SK-N-SH treated with all-trans-retinoic acid at 6 μM for 48 hours (cell line): ENCODE measurements around the gene PREB.

Experiments used
- ATAC-seq: fragments of 200-7000 bp; cut with Tn5 transposase; 3 replicates; pipeline ENCODE4 v1.9.1; 2020; ENCODE audit warnings: mild to moderate bottlenecking, moderate library complexity
- ARNTL ChIP-seq: fragments of 450-650 bp; formaldehyde crosslinking; IDR thresholded peaks from 2 replicates; pipeline ENCODE4 v1.5.0; 2020; ENCODE audit warnings: low read depth, mild to moderate bottlenecking, moderate library complexity, borderline replicate concordance
- BACH2 ChIP-seq: fragments of 250-450 bp; sonication (Bioruptor Pico); IDR thresholded peaks from 2 replicates; pipeline ENCODE4 v1.9.0; 2021; ENCODE audit warnings: mild to moderate bottlenecking, borderline replicate concordance
- CSDC2 ChIP-seq: fragments of 250-450 bp; sonication (Bioruptor Pico); IDR thresholded peaks from 2 replicates; pipeline ENCODE4 v1.5.0; 2020; ENCODE audit warnings: mild to moderate bottlenecking, moderate library complexity
- ESRRG ChIP-seq: fragments of 250-450 bp; sonication (Bioruptor Pico); IDR thresholded peaks from 2 replicates; pipeline ENCODE4 v1.6.1; 2021; ENCODE audit warnings: mild to moderate bottlenecking
- GLIS3 ChIP-seq: fragments of 250-450 bp; sonication (Bioruptor Pico); IDR thresholded peaks from 2 replicates; pipeline ENCODE4 v1.5.0; 2020; ENCODE audit warnings: mild to moderate bottlenecking, moderate library complexity
- ISL1 ChIP-seq: fragments of 250-450 bp; sonication (Bioruptor Pico); IDR thresholded peaks from 2 replicates; pipeline ENCODE4 v2.1.2; 2022; ENCODE audit warnings: mild to moderate bottlenecking, moderate library complexity
- OSR1 ChIP-seq: fragments of 250-450 bp; sonication (Bioruptor Pico); IDR thresholded peaks from 2 replicates; pipeline ENCODE4 v1.8.0; 2022; ENCODE audit warnings: moderate library complexity, mild to moderate bottlenecking, inconsistent platforms
- PPARA ChIP-seq: fragments of 250-450 bp; sonication (Bioruptor Pico); IDR thresholded peaks from 2 replicates; pipeline ENCODE4 v1.5.0; 2020; ENCODE audit warnings: mild to moderate bottlenecking, borderline replicate concordance
- RARB ChIP-seq: fragments of 250-450 bp; sonication (Bioruptor Pico); IDR thresholded peaks from 2 replicates; pipeline ENCODE4 v1.8.0; 2021; ENCODE audit warnings: mild to moderate bottlenecking, moderate library complexity
- SNAI2 ChIP-seq: fragments of 250-450 bp; sonication (Bioruptor Pico); IDR thresholded peaks from 2 replicates; pipeline ENCODE4 v1.5.0; 2020; ENCODE audit warnings: mild to moderate bottlenecking, moderate library complexity
- TCF4 ChIP-seq: fragments of 250-450 bp; sonication (Bioruptor Pico); IDR thresholded peaks from 2 replicates; pipeline ENCODE4 v1.8.0; 2021; ENCODE audit warnings: mild to moderate bottlenecking, moderate library complexity, borderline replicate concordance
- TOX ChIP-seq: fragments of 250-450 bp; sonication (Bioruptor Pico); IDR thresholded peaks from 2 replicates; pipeline ENCODE4 v1.8.0; 2021; ENCODE audit warnings: mild to moderate bottlenecking, moderate library complexity, borderline replicate concordance
- ZC3H10 ChIP-seq: fragments of 250-450 bp; sonication (Bioruptor Pico); IDR thresholded peaks from 2 replicates; pipeline ENCODE4 v1.5.1; 2021; ENCODE audit warnings: mild to moderate bottlenecking, moderate library complexity
- ZFP3 ChIP-seq: fragments of 250-450 bp; sonication (Bioruptor Pico); IDR thresholded peaks from 2 replicates; pipeline ENCODE4 v1.5.0; 2020; ENCODE audit warnings: mild to moderate bottlenecking, moderate library complexity
- ZFP30 ChIP-seq: fragments of 450-650 bp; formaldehyde crosslinking; IDR thresholded peaks from 2 replicates; pipeline ENCODE4 v1.5.0; 2022; ENCODE audit warnings: mild to moderate bottlenecking, moderate library complexity
- ZNF565 ChIP-seq: fragments of 450-650 bp; formaldehyde crosslinking; conservative IDR thresholded peaks from 2 replicates; pipeline ENCODE4 v1.5.0; 2020; ENCODE audit warnings: low read depth, mild to moderate bottlenecking, moderate library complexity
- ZNF70 ChIP-seq: fragments of 450-650 bp; formaldehyde crosslinking; IDR thresholded peaks from 2 replicates; pipeline ENCODE4 v1.5.0; 2020; ENCODE audit warnings: mild to moderate bottlenecking, moderate library complexity
- TF ChIP-seq, protein P1 (sequence below): fragments of 250-450 bp; sonication (Bioruptor Pico); IDR thresholded peaks from 2 replicates; pipeline ENCODE4 v1.8.0; 2020; ENCODE audit warnings: mild to moderate bottlenecking, moderate library complexity, borderline replicate concordance
- TF ChIP-seq, protein P2 (sequence below): fragments of 250-450 bp; sonication (Bioruptor Pico); IDR thresholded peaks from 2 replicates; pipeline ENCODE4 v1.5.1; 2021; ENCODE audit warnings: mild to moderate bottlenecking, moderate library complexity
- TF ChIP-seq, protein P3 (sequence below): fragments of 250-450 bp; sonication (Bioruptor Pico); IDR thresholded peaks from 2 replicates; pipeline ENCODE4 v1.5.0; 2020; ENCODE audit warnings: mild to moderate bottlenecking, moderate library complexity
- TF ChIP-seq, protein P4 (sequence below): fragments of 250-450 bp; sonication (Bioruptor Pico); IDR thresholded peaks from 2 replicates; pipeline ENCODE4 v1.5.1; 2020; ENCODE audit warnings: low read depth, mild to moderate bottlenecking, moderate library complexity

The PREB gene

DNA sequence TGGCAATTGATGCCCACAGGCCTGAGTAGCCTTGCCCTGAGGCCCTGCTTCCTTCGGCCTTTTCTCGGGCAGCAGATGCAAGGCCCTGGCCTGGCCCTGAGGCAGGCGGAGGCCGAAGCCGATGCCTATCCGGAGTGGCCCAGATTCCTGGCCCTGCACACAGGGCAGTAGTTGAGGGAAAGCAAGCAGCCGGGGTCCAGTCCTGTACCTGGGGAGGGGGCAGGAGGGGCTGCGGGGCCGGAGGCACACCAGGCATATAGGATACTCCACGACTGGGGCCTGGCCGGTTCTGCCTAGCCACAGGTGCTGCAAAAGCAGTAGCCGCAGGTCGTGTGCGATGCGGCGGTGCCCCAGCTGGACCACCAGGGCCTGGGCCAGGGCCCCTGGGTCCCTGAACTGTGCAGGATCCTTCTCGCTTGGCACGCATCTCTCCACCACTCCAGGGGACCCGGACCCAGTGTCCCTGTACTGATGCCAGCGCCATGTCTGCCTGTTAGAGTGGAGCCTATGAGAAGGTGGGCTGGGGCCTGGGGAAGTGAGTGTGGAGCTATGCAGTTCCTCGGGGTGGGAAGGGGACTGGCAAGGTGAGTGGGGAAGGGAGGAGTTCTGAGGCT is 3.0 kb upstream of the PREB start:
- no peak for ATAC-seq
- no peak for TF ChIP-seq ZNF565 (CRISPR knock-in tag)
- no peak for TF ChIP-seq ZC3H10
- TF ChIP-seq ZNF70: no peak
- TF ChIP-seq, protein P1, sequence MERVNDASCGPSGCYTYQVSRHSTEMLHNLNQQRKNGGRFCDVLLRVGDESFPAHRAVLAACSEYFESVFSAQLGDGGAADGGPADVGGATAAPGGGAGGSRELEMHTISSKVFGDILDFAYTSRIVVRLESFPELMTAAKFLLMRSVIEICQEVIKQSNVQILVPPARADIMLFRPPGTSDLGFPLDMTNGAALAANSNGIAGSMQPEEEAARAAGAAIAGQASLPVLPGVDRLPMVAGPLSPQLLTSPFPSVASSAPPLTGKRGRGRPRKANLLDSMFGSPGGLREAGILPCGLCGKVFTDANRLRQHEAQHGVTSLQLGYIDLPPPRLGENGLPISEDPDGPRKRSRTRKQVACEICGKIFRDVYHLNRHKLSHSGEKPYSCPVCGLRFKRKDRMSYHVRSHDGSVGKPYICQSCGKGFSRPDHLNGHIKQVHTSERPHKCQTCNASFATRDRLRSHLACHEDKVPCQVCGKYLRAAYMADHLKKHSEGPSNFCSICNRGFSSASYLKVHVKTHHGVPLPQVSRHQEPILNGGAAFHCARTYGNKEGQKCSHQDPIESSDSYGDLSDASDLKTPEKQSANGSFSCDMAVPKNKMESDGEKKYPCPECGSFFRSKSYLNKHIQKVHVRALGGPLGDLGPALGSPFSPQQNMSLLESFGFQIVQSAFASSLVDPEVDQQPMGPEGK: no peak
- TF ChIP-seq RARB (CRISPR knock-in tag): no peak
- TF ChIP-seq ZFP30 (CRISPR knock-in tag): no peak
- TF ChIP-seq, protein P2, sequence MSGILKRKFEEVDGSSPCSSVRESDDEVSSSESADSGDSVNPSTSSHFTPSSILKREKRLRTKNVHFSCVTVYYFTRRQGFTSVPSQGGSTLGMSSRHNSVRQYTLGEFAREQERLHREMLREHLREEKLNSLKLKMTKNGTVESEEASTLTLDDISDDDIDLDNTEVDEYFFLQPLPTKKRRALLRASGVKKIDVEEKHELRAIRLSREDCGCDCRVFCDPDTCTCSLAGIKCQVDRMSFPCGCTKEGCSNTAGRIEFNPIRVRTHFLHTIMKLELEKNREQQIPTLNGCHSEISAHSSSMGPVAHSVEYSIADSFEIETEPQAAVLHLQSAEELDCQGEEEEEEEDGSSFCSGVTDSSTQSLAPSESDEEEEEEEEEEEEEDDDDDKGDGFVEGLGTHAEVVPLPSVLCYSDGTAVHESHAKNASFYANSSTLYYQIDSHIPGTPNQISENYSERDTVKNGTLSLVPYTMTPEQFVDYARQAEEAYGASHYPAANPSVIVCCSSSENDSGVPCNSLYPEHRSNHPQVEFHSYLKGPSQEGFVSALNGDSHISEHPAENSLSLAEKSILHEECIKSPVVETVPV (CRISPR knock-in tag): no peak
- TF ChIP-seq, protein P3, sequence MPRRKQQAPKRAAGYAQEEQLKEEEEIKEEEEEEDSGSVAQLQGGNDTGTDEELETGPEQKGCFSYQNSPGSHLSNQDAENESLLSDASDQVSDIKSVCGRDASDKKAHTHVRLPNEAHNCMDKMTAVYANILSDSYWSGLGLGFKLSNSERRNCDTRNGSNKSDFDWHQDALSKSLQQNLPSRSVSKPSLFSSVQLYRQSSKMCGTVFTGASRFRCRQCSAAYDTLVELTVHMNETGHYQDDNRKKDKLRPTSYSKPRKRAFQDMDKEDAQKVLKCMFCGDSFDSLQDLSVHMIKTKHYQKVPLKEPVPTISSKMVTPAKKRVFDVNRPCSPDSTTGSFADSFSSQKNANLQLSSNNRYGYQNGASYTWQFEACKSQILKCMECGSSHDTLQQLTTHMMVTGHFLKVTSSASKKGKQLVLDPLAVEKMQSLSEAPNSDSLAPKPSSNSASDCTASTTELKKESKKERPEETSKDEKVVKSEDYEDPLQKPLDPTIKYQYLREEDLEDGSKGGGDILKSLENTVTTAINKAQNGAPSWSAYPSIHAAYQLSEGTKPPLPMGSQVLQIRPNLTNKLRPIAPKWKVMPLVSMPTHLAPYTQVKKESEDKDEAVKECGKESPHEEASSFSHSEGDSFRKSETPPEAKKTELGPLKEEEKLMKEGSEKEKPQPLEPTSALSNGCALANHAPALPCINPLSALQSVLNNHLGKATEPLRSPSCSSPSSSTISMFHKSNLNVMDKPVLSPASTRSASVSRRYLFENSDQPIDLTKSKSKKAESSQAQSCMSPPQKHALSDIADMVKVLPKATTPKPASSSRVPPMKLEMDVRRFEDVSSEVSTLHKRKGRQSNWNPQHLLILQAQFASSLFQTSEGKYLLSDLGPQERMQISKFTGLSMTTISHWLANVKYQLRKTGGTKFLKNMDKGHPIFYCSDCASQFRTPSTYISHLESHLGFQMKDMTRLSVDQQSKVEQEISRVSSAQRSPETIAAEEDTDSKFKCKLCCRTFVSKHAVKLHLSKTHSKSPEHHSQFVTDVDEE (CRISPR knock-in tag): no peak
- TF ChIP-seq PPARA (CRISPR knock-in tag): no peak

DNA sequence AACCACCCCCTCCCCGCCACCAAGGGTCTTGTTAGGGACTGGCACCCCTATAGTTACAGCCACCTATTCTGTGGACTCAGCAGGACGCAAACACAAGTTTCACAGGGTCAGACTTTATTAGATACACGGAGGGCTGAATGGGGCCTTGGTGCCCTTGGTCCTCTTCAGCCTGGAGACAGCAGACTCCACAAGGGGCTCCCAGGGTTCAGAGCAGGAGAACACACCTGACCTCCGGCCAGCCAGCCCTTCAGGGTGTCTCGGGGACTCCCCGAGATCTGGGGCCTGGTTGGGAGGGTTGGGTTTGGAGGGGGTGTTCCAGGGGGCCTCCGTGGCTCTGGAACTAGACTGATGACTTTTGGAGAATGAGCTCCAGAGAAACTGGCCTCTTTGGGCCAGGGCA is 2.3 kb upstream of the PREB start:
- ATAC-seq: no peak
- no peak for TF ChIP-seq ZFP3
- no peak for TF ChIP-seq ISL1
- TF ChIP-seq SNAI2 (CRISPR knock-in tag): no peak
- no peak for TF ChIP-seq GLIS3 (CRISPR knock-in tag)
- TF ChIP-seq TOX: no peak

DNA sequence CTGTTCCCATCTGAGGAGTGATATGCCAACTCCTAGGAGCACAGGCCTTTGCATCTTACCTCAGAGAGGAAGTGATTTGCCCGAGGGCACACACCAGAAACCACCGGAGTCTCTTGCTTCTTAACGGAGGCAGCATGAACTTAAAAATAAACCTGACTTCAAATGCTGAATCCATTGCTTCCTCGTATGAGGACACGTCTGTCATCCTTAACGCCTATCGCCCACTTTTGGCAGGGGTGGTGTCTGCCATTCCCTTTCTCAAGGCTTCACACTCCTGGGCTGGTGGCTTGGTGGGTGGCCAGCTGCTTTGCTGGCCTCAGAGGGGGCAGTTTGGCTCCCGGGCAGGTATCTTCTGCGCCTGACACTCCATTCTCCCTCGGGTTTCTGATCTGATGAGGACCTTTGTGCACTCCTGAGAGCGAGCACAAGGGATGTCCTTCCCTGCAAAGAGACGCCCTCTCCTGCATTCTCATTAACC is 1.1 kb upstream of the PREB start:
- no peak for TF ChIP-seq BACH2 (CRISPR knock-in tag)
- TF ChIP-seq ZNF70: no peak
- TF ChIP-seq TOX: no peak
- no peak for TF ChIP-seq CSDC2 (CRISPR knock-in tag)
- no peak for TF ChIP-seq SNAI2 (CRISPR knock-in tag)
- no peak for TF ChIP-seq ARNTL (CRISPR knock-in tag)
- TF ChIP-seq ESRRG (CRISPR knock-in tag): no peak
- no peak for TF ChIP-seq ZC3H10
- TF ChIP-seq ISL1: no peak
- no peak for TF ChIP-seq OSR1
- TF ChIP-seq ZNF565 (CRISPR knock-in tag): no peak
- TF ChIP-seq, protein P4, sequence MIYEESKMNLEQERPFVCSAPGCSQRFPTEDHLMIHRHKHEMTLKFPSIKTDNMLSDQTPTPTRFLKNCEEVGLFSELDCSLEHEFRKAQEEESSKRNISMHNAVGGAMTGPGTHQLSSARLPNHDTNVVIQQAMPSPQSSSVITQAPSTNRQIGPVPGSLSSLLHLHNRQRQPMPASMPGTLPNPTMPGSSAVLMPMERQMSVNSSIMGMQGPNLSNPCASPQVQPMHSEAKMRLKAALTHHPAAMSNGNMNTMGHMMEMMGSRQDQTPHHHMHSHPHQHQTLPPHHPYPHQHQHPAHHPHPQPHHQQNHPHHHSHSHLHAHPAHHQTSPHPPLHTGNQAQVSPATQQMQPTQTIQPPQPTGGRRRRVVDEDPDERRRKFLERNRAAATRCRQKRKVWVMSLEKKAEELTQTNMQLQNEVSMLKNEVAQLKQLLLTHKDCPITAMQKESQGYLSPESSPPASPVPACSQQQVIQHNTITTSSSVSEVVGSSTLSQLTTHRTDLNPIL (CRISPR knock-in tag): no peak
- TF ChIP-seq ZFP3: no peak
- TF ChIP-seq TCF4 (CRISPR knock-in tag): no peak
- no peak for TF ChIP-seq ZFP30 (CRISPR knock-in tag)
- TF ChIP-seq, protein P3 (CRISPR knock-in tag): no peak
- TF ChIP-seq RARB (CRISPR knock-in tag): no peak
- no peak for TF ChIP-seq PPARA (CRISPR knock-in tag)
- no peak for ATAC-seq
